HS-5 (cell line): ENCODE data around the gene SPANXC.
"Not testable (repeated sequence)": the region's sequence is repeated elsewhere in the genome, so short reads cannot be mapped to it uniquely, and the experiment has no call there.

Experiments
- DNase-seq: peaks from one replicate; pipeline ENCODE4 v3.0.0-alpha.2; 2012; ENCODE audit warnings: low read depth

The SPANXC gene, protein sequence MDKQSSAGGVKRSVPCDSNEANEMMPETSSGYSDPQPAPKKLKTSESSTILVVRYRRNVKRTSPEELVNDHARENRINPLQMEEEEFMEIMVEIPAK

DNA sequence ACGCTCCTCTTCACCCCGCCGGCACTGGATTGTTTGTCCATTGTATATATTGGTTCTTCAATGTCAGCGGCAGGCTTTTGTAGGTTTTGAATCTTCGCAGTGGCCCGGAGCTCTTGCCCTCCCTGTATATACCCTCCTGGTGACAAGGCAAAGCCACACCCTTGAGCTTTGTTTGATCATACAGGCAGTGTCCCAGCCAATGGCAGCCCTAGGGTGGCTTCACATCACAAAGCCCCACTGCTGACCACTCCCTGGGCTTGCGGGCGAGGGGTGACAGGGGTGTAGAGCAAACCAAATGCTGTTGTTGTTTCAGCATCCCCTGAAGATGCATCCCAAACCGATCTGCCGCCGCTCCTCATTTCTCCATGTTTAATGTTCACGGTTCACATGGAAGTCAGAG is at the start of gene SPANXC:
TSS of gene SPANXC (minus strand) at position 101 of the 400 bp plus-strand sequence. CDS start at position 41, 60 bp downstream.
- DNase-seq: not testable (repeated sequence)

DNA sequence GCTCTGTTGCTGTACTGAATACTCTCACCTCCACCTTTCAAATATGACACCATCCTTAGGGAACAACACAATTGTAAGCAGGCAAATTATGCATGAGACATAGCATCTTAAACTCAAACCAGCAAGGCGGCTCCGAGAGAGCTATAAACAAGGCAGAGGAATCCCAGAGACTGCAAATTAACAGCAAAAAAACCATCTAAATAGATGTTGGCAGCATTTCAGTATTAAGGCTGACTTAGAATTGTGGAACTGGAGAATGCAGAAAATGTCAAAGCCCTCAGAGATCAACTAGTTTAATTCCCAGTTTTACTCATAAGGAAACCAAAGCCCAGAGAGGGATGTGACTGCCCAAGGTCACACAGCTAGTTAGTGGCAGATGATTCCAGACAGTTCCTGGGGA is 37.2 kb upstream of the SPANXC start:
- no peak for DNase-seq

DNA sequence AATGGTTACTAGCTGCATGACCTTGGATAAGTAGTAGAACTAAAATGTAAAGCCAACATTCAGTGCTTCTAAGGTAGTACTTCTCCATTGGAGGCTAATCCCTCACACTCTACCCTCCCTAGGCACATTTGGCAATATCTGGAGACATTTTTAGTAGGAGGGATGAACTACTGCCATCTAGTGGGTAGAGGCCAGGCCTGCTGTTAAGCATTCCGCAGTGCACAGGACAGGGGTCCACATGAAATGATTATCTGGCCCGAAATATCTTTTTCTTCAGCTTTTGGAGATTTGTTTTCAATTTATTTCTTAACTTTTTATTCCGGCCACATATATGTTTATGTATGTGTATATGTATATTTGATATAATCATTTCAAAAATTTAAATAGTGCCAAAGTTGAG is 36.0 kb upstream of the SPANXC start:
- no peak for DNase-seq

DNA sequence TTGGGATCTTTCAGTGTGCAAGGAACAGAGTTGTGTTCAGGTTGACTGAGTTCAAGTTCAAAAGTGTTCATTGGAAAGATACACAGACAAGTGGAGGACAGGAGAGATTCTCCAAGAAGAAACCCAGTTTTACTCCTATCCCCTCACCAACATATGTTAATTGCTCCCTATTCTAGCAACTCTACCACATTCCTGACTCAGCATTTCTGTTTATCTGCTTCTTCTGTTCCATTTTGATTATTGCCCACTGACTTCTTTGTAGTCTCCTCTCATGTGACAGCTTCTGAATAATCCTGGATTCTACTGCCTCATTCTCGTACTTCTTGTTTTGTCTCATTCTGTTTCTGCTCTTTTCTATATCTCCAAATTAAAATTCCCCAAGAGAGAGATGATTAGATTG is 15.8 kb upstream of the SPANXC start:
- DNase-seq: no peak

DNA sequence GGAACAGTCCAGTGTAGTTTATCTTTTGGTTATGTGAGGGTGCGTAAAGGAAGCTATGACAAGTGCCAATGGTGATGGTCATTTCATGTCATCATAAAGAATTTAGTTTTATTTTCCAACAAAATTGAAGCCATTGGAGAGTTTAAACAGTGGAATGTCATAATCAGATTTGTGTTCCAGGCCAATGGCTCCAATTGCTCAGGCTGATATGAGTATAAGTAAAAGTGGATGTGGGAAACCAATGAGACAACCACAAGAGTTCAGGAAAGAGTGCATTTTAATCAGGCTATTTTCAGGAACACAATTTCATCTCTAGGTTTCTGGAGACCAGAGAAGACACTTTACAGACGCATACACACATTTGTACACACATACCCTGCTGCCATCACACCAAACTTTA is 20.7 kb downstream of the SPANXC start:
- no peak for DNase-seq

DNA sequence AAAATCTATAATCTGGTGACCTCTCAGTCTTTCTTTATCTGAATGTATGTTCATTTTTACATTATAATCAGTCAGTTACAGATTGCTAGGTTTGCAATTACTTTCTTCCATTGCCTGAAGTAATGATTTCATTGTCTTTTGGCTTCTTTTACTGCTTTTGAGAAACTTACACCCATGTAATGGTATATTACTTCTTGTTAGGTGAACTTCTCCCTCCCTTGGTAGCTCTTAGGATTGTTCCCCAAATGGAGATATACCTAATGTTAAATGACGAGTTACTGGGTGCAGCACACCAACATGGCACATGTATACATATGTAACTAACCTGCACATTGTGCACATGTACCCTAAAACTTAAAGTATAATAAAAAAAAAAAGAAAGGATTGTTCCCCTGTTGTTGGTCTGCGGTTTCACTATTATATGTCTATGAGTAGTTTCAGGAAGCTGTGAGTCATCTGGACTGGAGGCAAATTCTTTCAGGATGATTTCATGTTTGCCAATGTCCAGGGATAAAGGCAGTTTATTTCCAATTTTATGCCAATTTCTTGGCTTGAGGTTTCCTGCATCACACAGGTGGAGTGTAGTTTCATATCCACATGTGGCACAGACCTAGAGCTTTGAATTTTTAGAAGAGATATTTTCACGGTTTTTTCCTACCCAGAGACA is 21.8 kb downstream of the SPANXC start:
- DNase-seq: peak; percentile 58

DNA sequence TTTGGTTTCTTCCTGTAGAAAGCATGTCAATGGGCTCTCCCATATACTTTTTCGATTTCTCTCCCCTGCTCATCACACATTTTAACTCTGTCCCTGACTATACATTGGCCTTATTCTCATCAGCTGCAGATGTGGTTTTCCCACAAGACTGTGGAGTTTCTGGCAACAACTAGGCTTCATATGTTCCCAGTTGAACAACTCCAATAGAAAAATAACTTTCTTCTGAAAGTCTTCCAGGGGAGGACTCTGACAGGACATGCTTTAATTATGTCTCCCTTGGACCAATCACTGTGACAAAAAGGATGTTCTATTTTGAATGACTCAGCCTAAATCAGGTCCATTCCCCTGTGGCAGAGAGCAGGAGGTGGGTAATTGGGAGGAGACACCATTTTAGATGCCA is 28.1 kb downstream of the SPANXC start:
- no peak for DNase-seq

DNA sequence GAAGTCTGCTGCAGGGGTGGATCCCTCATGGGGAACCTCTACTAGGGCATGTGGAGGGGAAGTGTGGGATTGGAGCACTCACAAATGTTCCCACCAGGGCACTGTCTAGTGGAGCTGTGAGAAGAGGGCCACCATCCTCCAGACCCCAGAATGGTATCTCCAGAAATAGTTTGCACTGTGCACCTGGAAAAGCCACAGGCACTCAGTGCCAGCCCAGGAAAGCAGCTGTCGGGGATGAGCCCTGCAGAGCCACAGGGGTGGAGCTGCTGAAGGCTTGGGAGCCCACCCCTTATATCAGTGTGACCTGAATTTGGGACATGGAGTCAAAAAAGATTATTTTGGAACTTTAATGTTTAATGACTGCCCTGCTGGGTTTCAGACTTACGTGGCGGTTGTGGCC is 40.4 kb downstream of the SPANXC start:
- DNase-seq: no peak
